GM19239 (cell line): Measurements from ENCODE around the gene MTMR4.
"Not testable (repeated sequence)": the region's sequence is repeated elsewhere in the genome, so short reads cannot be mapped to it uniquely, and the experiment has no call there.

Experiments
- DNase-seq: peaks from one replicate; pipeline ENCODE4 v3.0.0; 2011; ENCODE audit warnings: low spot score; ENCODE audit not compliant: insufficient read length
- FAIRE-seq: peaks from 2 replicates; lab custom pipeline; 2011; peaks lifted over from hg19 to GRCh38; lab: Jason Lieb, UNC

The MTMR4 gene

DNA sequence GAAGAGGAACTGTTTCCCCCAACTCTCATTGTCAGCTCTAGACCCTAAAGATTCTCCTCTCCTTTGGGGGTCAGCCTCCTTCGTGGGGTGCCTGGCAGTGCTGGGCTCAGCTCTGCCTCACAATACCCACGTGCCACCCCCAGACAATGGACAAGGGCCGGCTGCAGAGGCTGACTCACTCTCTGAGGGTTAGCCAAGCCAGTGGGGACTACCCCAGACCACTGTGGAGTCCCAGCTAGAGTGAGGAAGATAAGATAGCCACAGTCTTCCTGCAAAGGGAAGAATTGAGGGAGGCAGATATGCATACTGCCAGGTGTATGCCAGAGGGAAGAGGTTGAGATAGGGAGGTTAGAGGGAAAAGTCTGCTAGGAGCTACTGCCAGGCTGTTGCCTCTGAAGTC, 13.5 kb upstream of the MTMR4 start:
- no peak for FAIRE-seq
- no peak for DNase-seq

DNA sequence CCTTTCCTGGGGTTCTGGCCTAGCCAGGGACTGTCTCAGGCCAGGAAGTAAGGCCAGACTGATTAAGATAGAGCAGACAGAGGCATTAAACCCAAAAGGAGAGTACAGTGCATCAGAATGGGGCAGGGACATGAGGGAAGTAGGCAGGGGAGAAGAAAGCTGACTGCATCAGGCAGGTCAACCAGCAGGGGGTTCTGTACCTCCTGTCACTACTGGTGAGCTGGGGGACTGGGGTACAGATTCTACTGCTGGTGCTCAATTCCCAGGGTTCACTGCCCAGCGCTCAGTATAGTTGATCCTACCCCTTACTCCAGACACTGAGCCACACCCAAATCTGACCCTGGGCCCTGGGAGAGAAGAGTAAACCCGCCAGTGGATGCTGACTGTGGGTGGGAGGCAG, 12.9 kb upstream of the MTMR4 start:
- FAIRE-seq (no peak), DNase-seq (no peak)

- DNase-seq, result no peak
- no peak for FAIRE-seq
These were observed 10.8 kb upstream of the MTMR4 start for GRCh38 chr17:58525239-58525638.

DNA sequence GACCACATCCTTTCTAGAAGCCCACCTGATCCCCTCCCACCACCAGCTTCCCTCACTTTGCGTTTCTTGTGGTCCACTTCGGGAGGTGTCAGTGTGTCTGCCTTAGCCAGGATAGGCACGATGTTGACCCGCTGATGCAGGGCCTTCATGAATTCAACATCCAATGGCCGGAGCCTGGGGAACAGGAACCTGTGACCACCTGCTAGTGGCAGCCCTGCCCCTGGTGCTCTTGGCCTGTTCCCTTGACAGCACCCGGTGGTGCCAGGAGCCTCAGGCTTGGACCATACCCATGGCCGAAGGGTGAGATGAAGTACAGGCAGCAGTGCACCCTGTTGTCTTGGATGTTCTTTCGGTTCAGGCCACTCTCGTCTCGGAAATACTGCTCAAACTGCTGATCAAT, 7.2 kb upstream of the MTMR4 start:
- DNase-seq, result no peak
- FAIRE-seq, result no peak

- FAIRE-seq (no peak), DNase-seq (no peak)
These were observed 6.5 kb upstream of the MTMR4 start for GRCh38 chr17:58520843-58521430.

DNA sequence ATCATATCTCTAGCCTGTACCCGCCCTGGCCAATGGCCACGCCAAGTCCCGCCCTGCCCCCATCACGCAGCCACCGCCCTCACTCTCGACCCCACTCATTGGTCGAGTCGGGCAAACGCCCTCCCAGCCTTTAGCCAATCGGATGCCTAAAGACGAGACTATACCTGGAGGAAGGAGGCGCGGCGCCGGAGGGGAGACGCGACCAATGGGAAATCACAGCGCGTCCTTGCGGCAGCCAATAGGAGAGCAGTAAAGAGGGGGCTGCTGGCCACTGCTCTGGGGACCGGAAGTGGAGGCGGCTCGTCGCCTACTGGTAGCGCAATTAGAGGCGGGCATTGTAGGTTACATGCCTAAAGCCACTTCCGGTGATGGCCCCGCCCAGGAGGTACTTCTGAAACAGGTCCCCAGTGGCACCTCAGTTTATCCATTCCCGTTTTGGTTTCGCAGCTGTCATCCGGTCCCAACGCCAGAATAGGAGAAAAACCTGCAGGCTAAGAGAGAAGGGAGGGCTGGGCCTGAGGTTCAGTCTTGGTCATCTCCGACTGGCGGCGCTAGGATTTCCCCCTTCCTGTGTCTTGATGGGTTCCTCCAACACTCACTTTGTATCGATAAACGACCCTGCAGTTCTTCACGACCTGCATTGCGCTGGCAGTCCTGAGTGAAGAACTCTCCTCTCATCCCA, 3.6 kb upstream of the MTMR4 start:
- peak; percentile 82 for DNase-seq
- peak; percentile 95 for FAIRE-seq

DNA sequence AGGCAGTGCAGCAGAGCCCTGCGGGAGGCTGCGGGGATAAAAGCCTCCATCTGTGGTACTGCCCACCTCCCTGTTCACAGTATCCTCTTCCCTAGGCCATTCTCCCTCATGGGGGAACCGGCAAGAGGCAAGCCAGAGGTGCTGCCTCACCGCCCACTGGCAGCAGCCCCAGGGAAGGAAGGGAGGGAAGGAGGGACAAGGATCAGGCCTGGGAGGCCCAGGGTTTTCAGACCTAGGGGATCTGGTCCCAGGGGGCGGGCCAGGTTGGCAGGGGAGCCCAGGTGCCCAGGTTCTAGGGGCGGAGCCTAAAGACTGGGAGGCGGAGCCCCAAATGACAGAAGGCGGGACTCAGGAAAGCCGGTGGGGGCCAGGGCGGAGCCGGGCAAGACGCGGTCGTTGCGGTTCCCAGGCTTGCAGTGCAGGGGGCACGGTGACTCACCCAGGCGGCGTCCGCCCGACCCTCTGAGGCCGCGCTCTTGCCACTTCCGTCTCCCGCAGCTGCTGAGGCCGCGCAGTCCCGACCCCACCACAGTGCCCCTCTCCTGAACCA, 3.0 kb upstream of the MTMR4 start:
- FAIRE-seq, result no peak
- peak; percentile 54 for DNase-seq

GRCh38 chr17:58516644-58517377, 2.4 kb upstream of the MTMR4 start:
- DNase-seq, result no peak
- FAIRE-seq, result no peak

DNA sequence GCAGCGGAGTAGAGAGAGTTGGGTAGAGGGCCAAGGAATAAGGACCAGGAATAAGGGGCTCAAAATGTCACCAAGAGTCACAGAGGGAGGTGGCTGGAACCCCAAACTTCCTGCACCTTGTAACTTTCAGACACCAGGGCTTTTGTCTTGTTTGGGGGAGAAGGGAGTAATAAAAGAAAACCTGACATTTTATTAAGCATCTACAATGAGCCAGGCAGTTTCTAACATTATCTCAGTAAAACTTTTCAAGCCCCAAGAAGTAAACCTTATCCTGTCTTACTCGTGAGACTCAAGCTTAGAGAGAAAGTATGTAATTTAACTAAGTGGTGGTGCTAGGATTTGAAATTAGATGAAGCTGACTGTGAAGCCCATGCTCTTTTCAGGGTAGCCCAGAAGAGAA, 848 bp upstream of the MTMR4 start:
- FAIRE-seq (no peak), DNase-seq (no peak)

DNA sequence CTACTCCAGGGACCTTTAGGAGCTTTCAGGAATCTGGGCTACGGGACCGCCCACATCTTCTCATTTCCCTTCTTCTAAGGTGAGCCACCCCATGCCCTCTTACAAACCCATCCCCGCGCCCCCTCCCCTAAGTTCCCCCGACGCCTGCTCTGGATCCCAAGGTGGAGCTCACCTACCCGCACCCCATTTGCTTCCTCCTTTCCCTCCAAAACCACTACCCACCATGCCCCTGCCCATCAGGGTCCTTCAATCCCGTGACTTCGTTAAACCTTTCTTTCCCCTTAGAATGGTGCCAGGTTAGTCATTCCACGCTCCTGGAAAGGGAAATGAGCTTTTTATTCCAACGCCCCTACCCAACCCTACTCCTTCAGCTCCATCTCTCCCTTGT, 326 bp upstream of the MTMR4 start:
- FAIRE-seq (no peak), DNase-seq (no peak)

DNA sequence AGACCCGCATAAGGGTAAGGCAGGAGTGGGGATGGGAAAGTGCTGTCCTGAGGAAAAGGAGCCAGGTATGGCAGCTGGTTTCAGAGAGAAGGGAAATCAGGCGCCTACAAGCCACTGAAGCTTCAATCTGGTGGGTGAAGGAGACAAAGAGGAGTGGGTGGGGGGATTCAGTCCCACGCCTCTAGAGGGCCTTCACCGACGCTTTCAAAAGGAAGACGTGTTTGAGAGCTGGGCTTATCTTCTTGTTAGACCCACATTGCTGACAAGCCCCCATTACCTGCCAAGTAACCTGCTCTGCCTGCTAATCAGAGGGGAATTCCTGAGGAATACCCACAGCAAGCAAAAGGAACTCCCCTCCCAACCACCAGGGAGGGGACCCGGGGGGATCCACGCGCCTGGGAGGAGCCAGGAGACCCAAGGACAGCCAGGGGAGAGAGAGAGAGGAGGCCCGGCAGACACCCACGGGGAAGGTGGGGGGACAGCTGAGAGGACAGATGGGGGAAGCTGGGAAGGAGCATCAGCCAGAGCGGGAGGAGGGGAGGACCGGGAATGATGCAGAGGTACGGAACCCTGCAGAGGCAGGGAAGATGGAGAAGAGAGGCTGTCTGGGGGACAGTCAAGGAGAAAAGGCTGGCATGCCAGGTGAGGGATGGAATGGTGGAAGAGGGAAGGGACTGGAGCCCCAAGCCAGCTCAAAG, 1.0 kb downstream of the MTMR4 start:
- FAIRE-seq, result no peak
- DNase-seq, result no peak

GRCh38 chr17:58510075-58510474, 4.4 kb downstream of the MTMR4 start:
- DNase-seq (no peak), FAIRE-seq (no peak)

GRCh38 chr17:58508341-58509067, 5.9 kb downstream of the MTMR4 start:
- FAIRE-seq (no peak), DNase-seq (no peak)

GRCh38 chr17:58507123-58507634, 7.3 kb downstream of the MTMR4 start:
- DNase-seq (no peak), FAIRE-seq (no peak)

- no peak for DNase-seq
- no peak for FAIRE-seq
These were observed 7.9 kb downstream of the MTMR4 start for GRCh38 chr17:58506354-58507080.

GRCh38 chr17:58504826-58505351, 9.5 kb downstream of the MTMR4 start:
- FAIRE-seq (peak; percentile 100), DNase-seq (peak; percentile 80)

- DNase-seq (no peak), FAIRE-seq (no peak)
These were observed 10.6 kb downstream of the MTMR4 start for GRCh38 chr17:58503866-58504265.

DNA sequence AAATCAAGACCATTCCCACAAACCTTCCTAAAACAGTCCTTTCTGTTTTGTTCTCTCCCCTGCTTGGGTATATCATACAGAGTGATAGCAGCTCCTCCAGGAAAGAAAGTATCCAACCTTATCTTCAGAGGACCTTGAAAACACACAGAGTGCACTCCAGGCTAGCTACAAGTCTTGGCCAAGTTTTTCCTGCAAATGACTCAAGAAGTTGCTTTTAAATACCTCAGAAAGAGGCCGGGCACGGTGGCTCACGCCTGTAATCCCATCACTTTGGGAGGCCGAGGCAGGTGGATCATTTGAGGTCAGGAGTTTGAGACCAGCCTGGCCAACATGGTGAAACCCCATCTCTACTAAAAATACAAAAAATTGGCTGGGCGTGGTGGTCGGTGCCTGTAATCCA, 11.3 kb downstream of the MTMR4 start:
- peak; percentile 8 for FAIRE-seq
- DNase-seq, result not testable (repeated sequence)

DNA sequence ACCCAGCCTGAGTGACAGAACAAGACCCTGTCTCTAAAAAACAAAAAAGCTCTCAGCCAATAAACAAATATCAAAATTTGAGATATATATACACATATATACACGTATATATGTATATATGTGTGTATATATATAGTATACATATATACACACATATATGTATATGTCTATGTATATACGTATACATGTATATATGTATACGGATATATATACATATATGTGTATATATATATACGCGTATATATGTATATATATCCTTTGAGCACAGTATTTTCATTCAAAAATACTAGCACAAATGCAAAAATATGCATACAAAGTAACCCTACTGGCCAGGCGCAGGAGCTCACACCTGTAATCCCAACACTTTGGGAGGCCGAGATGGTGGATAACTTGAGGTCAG, 13.0 kb downstream of the MTMR4 start:
- FAIRE-seq (no peak), DNase-seq (no peak)
